HG03575 (cell line): ENCODE results near the gene TSFM.

Source experiments
- ATAC-seq: cut with Tn5 transposase; IDR thresholded peaks from one replicate; pipeline ENCODE4 v1.9.1; 2021; ENCODE audit not compliant: unreplicated experiment, insufficient number of reproducible peaks, low FRiP score; ENCODE audit errors: extremely low read depth

TSFM gene

DNA sequence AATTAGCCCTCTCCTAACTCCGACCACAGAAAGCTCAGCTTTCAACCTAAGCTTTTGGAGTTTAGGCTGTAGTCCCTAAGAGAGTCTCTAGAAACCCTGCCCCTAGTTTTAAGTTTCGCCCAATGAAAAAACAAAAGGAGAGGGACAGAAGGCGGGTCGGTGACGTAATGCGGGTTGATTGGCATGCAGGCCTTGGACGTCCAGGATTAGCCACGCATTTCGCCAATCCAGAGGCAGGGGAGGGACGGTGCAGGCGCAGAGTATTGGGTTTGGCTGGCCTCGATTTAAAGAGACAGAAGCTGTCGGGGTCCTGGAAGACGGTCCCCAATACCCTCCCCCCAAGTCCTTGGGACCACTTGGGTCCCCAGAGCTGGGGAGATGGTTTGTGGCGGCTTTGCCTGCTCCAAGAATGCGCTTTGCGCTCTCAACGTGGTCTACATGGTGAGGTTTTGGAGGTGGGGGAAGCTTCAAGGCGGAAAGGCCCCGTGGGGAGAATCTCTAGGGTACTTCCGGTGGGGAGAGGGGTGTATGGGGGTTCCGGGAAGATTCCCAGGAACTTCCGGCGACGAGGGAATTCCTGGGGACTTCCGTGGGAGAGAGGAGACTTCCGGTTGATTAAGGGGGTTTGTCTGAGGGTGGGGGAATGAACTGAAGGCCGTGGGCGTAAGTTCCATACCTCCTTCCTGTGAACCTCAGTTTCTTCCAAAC lies 37.7 kb upstream of the TSFM start, which contains the start of gene TSPAN31:
TSS of gene TSPAN31 (plus strand) at position 263 of the 708 bp plus-strand sequence. CDS start at position 379, 116 bp downstream.
- peak; percentile 37 for ATAC-seq

- ATAC-seq, result no peak
These were observed 37.1 kb upstream of the TSFM start for GRCh38 chr12:57745485-57745881.

- no peak for ATAC-seq
These were observed 36.6 kb upstream of the TSFM start for GRCh38 chr12:57746025-57746424.

DNA sequence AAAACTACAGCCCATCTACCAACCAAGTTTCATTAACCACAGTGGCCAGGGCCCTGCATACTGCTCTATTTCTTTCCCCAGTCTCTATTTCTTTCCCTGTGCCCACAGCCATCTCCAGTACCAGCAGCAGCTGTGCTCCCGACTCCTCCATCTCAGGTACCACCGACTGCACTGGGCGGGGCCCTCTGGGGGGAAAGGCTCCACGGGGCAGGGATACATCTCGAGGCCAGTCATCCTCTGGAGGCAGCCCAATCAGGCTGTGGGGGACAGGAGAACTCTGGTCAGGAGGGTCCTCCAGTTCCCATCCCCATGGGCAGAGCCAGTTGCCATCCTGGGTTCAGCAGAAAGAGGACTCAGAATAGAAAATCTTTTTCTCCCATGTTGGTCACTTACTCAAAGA lies 33.5 kb upstream of the TSFM start:
- ATAC-seq, result no peak

DNA sequence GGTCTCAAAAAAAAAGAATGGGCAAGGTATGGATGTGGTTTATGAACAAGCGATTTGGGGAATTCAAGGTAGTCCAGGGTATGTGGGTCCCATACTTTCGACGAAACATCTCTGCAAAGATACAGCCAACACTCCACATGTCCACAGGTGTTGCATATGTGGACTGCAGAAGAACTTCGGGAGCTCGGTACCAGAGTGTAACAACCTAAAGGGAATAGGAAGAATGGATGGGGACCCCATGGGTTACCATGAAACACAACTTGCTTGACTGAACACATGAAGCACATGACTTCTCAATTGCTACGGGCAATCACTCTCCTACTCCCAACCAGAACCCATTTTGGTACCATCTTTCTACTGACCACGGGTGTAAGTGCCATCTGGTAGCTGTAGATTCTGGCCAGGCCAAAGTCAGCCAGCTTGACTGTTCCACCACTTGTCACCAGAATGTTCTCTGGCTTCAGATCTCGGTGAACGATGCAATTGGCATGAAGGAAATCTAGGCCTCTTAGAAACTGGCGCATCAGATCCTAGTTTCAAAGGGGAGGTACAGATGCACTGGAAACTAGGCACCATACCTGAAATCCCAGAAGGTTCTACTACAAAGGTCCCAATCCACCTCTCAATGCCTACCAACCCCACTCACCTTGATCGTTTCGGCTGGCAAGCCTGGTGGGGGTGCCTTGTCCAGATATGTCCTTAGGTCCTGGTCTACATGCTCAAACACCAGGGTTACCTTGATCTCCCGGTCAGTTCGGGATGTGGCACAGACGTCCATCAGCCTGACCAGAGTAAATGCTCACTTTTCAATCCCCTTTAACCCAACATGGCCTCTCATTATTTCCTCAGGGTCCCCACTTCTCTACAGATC lies 31.8 kb upstream of the TSFM start:
- no peak for ATAC-seq

DNA sequence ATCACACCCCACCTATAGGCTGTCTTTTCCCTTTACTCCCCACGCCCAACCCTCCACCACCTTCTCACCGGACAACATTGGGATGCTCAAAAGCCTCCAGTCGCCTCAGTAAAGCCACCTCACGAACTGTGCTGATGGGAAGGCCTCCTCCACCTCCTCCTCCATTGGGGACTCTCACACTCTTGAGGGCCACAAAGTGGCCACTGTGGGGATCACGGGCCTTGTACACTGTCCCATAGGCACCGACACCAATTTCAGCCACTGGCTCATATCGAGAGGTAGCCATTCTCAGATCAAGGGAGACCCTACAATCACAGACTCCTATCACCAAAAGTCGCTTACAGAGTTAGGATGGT lies 31.2 kb upstream of the TSFM start:
- no peak for ATAC-seq

GRCh38 chr12:57751788-57752667 lies 30.6 kb upstream of the TSFM start, which contains the start of gene CDK4:
Gene CDK4, minus strand, starts transcription at chr12:57752310. Its CDS starts 593 bp downstream, at chr12:57751717.
- ATAC-seq, result peak; percentile 44

DNA sequence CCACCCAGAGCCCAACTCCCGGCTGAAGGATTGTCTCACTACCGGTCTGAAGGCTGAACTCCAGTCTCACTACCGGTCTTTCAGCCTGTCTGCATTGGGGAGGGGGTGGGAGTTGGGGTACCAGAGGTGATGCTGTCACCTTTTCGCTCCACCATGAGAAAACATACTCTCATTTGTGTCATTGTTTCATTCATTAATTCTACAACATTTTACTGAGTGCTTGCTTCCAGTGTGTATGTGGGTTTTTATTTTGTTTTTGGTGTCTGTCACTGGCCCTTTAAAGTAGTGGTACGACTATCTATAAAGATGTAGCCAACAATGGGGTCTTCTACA lies 30.0 kb upstream of the TSFM start:
- no peak for ATAC-seq

DNA sequence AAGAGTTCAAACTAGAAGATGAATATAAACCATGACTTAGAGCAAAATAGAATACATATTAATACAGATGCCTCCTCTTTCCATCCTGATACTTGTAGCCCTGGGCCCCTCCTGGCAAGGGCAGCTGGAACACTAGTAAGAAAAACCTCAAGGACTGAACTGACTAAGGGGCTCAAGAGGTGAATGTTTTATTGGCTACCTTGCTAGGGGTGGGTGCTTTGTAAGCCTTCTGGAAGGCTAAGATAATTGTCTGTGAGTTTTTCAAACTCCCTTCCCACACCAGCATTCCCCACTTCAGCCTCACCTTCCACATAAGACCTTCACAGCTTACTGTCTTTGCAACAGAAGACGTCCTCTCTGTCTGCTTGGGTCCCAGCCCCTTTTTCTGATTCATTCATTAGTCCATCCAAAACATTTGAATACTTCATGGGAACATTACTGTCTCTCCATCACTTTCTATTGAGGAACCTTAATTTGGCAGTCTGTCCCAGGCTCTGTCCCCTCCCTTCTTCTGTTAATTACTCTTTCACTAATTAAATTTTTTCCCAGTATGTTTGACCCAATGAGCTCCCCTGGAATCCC lies 28.7 kb upstream of the TSFM start:
- ATAC-seq, result no peak

DNA sequence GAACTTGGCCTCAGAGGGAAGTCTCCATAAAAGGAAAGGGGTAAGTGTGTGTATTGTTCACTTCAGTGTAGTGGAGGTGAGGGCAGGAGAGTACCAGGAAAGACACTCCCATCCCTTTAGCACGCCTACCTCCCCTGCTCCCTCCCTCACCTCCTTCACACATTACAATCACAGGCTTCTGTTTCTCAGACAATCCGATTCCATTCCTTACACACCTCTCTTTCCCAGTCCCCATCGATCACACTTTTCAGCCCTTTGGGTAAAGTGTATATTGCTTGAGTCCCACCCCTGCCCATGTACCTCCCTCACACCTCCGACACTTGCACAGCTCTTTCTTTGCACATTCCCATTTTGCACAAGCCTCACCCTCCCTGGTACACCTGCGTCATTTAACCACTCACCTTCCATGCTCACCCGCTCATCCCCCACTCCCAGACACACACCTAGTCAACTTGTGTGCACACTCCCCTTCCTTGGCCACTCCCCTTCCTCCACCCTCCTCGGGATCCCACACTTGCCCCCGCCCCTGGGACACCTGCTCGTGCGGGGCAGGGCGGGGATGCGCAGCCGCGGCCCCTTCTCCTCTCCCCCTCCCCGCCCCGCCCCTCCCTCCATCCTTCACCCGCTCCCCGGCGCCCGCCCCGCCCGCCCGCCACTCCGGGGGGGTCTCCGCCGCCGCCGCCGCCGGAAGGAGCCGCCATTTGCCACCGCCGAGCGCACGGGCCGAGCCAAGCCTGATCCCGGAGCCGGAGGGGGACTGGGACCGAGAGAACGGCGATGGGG lies 28.0 kb upstream of the TSFM start, which contains the start of gene MARCHF9:
TSS of gene MARCHF9 (plus strand) at position 693 of the 783 bp plus-strand sequence. CDS start 426 bp downstream, outside the sequence.
- ATAC-seq, result no peak

GRCh38 chr12:57755194-57755453 lies 27.5 kb upstream of the TSFM start:
- no peak for ATAC-seq

DNA sequence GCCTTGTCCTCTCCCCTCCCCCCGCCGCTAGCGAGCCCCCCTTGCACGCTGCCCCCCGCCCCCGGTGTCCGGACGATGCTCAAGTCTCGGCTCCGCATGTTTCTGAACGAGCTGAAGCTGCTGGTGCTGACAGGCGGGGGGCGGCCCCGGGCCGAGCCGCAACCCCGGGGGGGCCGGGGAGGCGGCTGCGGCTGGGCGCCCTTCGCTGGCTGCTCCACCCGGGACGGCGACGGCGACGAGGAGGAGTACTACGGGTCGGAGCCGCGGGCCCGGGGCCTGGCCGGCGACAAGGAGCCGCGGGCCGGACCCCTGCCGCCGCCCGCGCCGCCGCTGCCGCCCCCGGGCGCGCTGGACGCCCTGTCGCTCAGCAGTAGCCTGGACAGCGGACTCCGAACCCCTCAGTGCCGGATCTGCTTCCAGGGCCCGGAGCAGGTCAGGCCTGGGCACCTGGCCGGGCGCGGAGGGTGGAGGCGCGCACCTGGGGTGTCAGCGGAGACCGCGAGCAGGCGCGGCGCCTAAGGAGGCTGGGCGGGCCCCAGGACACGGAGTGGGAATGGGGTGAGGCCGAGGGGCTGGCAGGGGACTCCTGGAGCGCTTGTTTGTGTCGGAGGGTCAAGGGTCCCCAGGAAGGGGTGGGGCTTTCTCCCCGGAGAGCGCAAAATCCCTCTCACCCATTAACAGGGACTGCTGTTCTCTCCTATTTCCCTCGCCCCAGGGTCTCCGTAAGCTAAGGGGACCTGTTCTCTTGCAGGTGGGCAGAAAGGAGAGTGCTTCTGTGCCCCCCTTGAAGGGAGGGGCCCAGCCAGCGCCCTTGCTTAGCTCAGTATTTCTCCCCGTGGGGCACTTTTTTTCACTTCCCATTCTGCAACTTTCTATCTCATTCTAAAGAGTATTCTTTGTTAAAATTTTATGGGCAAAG lies 26.9 kb upstream of the TSFM start:
- no peak for ATAC-seq

- ATAC-seq, result no peak
These were observed 25.9 kb upstream of the TSFM start for GRCh38 chr12:57756406-57757341.

- ATAC-seq, result no peak
These were observed 24.8 kb upstream of the TSFM start for GRCh38 chr12:57757771-57758170.

- ATAC-seq, result no peak
These were observed 23.8 kb upstream of the TSFM start for GRCh38 chr12:57758552-57759359.
